GM13977 (cell line): ENCODE results near the gene IWS1.
"Not testable (repeated sequence)": the region's sequence is repeated elsewhere in the genome, so short reads cannot be mapped to it uniquely, and the experiment has no call there.

ENCODE experiments used
- DNase-seq: peaks from one replicate; pipeline ENCODE4 v3.0.0; 2012; ENCODE audit warnings: low spot score
- in situ Hi-C: fragments of 300-500 bp; cut with MboI; formaldehyde crosslinking; loops from one replicate; pipeline ENCODE4 v1.12.0; 2022; ENCODE audit warnings: low sequenced_read_pairs, low pct_unique_long_range_greater_than_20kb, mixed read lengths, inconsistent platforms; ENCODE audit not compliant: unreplicated experiment
- TF ChIP-seq, protein P1 (sequence below): IDR thresholded peaks from 2 replicates; pipeline ENCODE4 v1.5.1; 2012; ENCODE audit warnings: mild to moderate bottlenecking, control low read depth; ENCODE audit not compliant: insufficient read depth; ENCODE audit errors: extremely low read depth, missing control alignments

IWS1 gene

DNA sequence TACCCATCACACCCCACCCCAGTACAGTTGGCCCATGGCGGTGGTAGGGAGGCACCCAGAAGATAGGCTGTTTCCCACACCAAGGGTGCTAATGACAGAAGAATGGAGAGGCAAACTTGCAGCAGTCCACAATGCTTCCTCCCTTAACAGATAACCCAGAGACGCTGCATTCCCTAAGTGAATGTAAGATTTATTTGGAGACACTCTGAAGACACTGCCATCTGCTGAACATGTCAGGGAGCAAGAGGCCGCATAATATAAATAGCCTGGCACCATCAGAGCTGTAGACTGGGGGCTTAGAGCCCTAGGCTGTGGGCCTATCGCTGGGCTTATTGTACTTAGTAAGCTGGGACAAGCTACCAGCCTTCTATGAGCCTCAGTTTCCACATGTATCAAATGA lies 2.2 kb upstream of the IWS1 start:
- TF ChIP-seq, protein P1, sequence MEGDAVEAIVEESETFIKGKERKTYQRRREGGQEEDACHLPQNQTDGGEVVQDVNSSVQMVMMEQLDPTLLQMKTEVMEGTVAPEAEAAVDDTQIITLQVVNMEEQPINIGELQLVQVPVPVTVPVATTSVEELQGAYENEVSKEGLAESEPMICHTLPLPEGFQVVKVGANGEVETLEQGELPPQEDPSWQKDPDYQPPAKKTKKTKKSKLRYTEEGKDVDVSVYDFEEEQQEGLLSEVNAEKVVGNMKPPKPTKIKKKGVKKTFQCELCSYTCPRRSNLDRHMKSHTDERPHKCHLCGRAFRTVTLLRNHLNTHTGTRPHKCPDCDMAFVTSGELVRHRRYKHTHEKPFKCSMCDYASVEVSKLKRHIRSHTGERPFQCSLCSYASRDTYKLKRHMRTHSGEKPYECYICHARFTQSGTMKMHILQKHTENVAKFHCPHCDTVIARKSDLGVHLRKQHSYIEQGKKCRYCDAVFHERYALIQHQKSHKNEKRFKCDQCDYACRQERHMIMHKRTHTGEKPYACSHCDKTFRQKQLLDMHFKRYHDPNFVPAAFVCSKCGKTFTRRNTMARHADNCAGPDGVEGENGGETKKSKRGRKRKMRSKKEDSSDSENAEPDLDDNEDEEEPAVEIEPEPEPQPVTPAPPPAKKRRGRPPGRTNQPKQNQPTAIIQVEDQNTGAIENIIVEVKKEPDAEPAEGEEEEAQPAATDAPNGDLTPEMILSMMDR = no peak
- in situ Hi-C loops = no loop called here
- DNase-seq = no peak

DNA sequence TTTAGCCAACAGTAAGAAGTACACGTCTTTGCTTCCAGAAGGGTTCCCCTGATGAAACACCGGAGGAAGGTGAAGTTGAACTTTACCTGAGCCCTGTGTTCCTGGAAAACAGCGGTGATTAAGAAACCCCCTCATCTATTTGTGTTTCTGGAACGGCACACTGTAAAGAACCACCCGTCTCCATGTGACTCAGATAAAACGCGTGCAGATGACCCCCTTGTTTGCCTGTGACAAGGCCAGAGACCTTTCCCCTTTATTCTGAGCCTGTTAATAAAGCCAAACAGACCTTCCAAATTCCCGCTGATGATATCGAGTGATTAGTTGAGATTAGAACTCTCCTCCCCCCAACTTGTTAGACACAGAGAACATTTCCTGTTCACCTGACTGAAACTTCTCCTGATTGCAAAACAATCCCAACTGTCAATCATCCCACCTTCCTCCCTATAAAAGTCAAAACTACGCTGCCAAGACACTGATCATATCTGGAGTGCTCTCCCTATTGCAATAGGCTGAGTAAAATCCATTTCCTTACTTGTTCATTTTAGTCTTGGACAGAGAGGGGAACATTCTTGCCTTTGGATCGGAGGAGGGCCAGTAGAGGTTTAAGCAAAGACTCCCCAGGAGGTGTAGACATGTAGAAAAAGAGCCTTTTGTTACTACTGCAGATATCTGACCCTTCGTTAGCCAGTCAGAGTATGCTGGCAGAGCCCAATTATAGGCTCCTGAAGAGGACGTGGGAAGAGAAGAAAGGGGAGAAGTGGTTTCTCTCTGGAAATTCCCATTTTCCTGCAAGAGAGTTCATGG lies 914 bp upstream of the IWS1 start:
- DNase-seq = no peak
- in situ Hi-C loops = no loop called here
- TF ChIP-seq, protein P1 = no peak

DNA sequence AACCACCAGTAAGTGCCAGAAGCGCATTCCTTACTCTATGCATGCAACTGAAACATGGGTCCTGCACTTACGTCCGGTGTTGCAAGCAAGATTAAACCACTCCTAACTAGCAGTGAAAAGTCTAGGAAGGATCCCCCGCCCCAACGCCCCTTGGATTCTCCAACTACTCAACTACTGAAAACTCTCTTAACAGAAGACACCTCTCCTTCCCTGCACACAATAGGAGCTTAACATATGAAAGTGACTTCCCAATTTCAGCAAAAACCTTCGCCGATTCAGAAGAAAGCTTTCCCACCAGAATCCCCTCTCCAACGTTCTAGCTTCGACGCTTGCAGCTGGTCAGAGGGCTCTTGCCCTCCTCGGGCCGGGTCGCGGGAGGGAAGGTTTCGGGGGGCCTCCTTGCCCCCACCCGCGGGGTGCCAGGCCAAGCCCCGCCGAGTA lies 578 bp downstream of the IWS1 start:
- peak; percentile 34 for DNase-seq
- TF ChIP-seq, protein P1 = no peak
- in situ Hi-C loops = no loop called here

DNA sequence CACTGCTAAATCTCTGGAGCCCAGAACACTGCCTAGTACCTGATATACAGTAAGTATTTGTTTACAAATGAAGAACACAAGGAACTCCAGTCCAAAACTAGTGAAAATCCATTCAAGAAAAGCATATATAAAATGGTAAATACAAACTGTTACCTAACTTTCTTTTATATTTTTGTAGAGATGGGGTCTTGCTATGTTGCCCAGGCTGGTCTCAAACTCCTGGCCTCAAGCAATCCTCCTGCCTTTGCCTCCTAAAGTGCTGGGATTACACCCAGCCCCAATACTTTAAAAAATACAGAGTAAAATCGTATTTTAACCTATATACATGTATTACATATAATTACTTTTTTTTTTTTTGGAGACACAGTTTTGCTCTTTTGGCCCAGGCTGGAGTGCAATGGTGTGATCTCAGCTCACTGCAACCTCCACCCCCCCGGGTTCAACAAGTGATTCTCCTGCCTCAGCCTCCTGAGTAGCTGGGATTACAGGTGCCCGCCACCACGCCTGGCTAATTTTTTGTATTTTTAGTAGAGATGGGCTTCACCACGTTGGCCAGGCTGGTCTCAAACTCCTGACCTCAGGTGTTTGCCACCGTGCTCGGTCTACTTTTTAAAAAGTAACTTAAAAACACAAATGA lies 2.0 kb downstream of the IWS1 start:
- in situ Hi-C loops, DNase-seq: not testable (repeated sequence)

DNA sequence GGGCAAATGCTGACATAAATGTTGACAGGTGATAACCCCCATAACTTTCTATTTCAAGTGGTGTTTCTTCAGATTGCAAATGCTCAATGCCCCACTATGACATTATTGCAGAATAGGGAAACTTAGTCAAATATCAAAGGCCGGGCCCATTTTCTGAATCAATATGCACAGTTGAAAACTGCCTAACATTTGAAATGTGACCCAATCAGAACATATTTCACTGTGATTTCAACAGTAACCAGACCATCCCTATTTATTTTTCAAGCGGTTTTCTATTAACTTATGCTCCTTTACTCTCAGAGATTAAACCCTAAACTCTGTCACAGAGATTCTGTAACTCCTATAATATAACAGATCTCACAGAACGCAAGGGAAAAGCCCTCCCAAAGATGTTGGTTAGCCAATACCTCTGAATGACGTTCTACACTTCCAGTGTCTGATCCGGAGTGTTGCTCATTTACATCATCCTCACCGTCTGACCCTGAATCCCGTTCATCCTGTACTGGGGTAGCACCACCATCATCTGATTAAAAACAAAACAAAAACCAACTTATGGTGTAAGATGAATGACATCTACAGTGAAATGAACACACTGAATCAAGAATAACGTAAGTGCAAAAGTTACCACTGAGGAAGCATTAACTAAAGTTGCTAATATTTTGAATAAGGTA lies 2.9 kb downstream of the IWS1 start:
- DNase-seq = no peak
- in situ Hi-C loops = no loop called here
- TF ChIP-seq, protein P1 = no peak

DNA sequence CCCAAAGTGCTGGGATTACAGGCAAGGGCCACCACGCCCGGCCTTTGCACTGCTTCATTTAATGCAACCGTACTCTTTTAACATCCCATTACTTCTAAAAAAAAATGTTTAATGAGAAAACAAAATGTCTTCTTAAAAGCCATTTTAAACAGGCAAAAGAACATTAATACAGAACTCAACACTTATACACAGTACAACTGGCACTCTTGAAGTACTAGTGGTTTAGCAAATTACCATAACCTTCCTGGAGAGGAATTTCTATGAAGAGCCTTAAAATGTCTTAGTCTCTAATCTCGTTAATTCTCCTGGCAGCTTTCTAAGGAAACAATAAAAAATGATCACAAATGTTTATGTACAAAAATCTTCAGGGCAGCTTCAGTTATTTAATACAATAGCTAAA lies 5.9 kb downstream of the IWS1 start:
- TF ChIP-seq, protein P1 = no peak
- DNase-seq = no peak
- in situ Hi-C loops = no loop called here

DNA sequence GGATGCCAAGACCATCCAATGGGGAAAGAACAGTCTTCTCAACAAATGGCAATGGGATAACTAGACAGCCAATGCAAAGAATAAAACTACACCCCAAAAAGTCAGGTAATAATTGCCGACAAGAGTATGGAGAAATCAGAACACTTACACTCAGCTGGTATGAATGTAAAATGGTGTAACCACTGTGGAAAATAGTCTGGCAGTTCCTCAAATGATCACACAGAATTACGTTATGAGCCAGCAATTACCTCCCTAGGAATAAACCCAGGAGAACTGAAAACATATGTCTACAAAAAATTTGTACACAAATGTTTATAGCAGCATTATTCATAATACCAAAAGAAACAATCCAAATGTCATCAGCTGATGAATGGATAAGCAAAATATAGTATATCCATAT lies 8.8 kb downstream of the IWS1 start:
- TF ChIP-seq, protein P1 = no peak
- no peak for DNase-seq
- in situ Hi-C loops = no loop called here
